NOMO-1 treated with DMSO at 0.1 percent for 48 hours (cell line): ENCODE data around the gene VPS8.
"Not testable (repeated sequence)": the region's sequence is repeated elsewhere in the genome, so short reads cannot be mapped to it uniquely, and the experiment has no call there.

Experiments
- DNase-seq: peaks from one replicate; lab custom pipeline; 2025; ENCODE audit not compliant: unreplicated experiment; lab: John Stamatoyannopoulos, UW

Gene VPS8

DNA sequence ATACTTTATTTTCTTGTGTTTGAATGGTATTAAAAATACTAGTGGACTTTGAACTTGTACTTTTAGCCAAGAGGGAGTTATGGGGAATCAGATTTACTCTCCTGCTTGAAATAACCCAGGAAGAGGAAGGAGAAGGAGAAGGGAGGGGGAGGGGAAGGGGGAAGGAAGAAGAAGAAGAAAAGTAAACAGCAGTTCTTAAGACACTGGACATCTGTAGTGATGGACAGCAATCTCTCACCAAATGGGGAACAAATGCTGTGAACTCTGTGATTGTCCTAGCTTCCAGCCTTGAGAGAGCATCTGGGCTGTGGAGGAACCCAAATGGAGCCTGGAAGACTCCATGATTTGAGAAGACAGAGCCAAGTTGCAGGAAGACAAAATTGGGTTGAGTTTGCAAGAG is 52.0 kb downstream of the VPS8 start:
- DNase-seq: no peak

DNA sequence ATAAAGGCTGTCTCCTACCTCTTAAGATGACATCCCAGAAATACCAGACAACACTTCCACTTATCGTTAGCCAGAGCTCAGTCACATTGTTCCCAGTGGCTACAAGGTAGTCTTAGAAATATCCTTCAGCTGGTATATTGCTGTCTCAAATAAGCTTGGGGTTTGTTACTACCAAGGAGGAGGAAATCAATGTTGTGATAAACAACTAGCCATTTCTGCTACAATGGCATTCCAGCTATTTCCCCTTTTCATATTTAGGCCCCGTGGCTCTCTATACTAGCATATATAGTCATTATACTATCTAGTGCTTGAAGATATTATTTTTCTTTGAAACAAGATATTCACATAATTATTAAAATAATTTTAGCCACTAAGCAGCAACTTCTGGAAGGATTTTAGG is 56.5 kb downstream of the VPS8 start:
- no peak for DNase-seq

- DNase-seq: no peak
Observed at GRCh38 chr3:184872200-184872599, 60.2 kb downstream of the VPS8 start.

- no peak for DNase-seq
Observed at GRCh38 chr3:184873141-184873540, 61.2 kb downstream of the VPS8 start.

GRCh38 chr3:184874709-184875644 is 63.0 kb downstream of the VPS8 start:
- DNase-seq: peak; percentile 61

- no peak for DNase-seq
Observed at GRCh38 chr3:184880276-184881019, 68.5 kb downstream of the VPS8 start.

GRCh38 chr3:184884359-184885017 is 72.5 kb downstream of the VPS8 start:
- peak; percentile 41 for DNase-seq

DNA sequence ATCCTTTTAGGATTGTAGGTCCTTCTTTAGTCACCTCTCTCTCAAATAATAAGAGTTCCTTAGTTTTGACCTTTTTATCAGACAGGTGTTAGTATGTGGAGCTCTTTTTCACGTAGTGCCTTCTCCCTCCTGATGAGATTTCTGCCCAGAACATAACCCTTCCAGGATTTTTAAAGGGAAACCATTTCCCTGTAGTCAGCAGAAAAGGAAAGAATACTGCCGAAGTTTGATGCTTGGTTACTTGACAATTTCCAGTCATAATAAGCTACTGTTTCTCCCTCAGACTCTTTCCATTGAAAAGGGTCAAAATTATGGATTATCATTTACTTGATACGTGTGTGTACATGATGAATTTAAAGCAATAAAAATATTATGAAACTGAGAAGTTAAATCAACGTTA is 73.1 kb downstream of the VPS8 start:
- DNase-seq: no peak

DNA sequence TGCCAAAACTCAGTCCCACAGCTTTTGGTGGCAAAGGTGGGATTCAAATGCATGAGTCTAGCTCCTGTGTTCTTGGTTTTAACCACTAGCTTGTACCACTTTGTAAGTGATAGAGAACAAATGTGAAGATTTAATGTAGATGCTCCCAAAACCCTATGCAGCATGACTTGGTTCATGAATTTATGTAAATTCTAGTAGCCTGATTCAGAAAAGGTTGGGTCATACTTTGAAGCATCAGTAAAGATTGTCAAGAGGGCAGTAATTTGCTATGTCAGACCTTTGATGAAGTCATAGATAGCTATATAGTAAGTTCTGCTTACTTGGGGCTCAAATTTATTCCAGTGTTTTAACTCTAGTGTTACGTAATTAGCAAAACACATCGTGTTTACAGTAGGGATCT is 75.6 kb downstream of the VPS8 start:
- no peak for DNase-seq

- no peak for DNase-seq
Observed at GRCh38 chr3:184889312-184889904, 77.4 kb downstream of the VPS8 start.

- no peak for DNase-seq
Observed at GRCh38 chr3:184894051-184894450, 82.1 kb downstream of the VPS8 start.

DNA sequence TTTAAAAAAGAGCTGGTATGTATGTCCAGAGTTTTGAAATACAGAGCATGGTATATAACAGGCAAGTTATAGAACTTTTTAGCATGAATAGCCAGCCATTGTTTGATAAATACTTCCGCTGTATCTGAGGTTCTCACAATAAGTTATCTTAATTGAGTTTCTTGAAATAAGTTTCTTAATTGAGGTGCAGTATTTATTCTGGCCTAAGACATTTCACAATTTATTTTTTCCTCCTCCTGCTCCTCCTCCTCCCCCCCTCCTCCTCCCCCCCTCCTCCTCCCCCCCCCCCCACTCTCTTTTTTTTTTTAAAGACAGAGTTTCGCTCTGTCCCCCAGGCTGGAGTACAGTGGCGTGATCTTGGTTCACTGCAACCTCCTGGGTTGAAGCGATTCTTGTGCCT is 83.4 kb downstream of the VPS8 start:
- DNase-seq: no peak

GRCh38 chr3:184896336-184896735 is 84.4 kb downstream of the VPS8 start:
- DNase-seq: no peak

- DNase-seq: no peak
Observed at GRCh38 chr3:184899953-184900595, 88.1 kb downstream of the VPS8 start.

- not testable (repeated sequence) for DNase-seq
Observed at GRCh38 chr3:184907031-184907430, 95.1 kb downstream of the VPS8 start.

DNA sequence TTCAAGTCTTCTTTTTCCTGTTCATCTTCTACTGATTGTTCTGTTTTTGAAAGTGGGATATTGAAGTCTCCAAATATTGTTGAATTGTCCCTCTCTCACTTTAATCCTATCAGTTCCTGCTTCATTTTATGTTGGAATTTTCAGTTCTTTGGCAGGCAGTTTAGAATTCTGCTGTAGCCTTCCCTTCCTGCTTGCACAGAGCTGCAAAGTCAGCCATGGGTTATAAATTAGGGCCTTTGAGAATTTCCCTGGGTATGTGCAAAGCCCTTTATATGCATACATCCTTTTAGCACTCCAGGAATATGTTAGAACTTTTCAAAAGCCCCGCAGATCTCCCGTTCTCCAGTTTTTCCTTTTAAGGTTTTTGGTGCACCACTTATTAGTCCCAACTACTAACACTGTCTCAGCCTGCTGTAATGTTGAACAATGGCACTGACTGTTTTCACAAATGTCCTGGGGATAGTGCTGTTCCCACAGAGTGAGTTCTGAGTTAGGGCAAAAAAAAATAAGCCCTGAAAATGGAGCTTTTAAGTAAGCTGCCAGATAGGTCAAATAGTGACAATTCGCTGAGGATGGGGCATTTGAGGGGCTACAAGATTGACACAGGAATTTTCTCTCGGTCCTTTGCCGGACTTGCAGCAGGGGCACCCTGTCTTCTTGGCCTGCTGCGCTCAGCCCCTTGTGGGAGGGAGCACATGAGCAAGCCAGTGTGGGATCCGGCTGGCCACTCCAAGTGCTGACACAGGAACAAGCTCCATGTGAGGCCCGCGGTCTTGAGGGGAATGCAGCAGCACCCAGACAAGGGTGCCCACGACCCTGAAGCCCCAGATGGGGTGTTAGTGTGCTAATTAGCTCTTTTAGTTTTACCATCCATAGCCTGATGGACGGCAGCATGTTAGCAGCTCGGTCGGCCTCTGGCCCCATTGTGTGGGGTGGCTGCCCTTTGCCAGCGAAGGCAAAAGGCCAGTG is 96.0 kb downstream of the VPS8 start:
- DNase-seq: no peak

GRCh38 chr3:184908859-184909258 is 96.9 kb downstream of the VPS8 start:
- DNase-seq: no peak

GRCh38 chr3:184910664-184911063 is 98.7 kb downstream of the VPS8 start:
- no peak for DNase-seq

DNA sequence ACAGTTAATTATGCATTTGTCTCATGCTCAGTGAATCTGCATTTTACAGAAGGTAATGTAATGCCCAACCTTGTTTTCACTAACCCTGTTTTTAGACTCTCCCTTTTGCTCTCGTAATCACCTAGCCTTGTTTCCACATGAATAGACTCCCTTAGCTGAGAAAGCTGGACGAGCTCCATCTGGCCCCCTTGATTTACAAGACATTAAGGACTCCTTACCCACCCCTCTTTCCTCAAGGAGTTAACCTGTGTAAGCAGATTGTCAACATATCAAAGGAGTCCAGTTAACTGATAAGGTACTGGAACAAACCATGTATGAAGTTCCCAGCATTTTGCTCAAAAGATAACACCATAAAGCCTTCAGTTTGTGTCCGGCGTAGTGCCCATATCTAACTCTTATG is 99.6 kb downstream of the VPS8 start:
- DNase-seq: no peak

GRCh38 chr3:184912163-184912562 is 100.2 kb downstream of the VPS8 start:
- no peak for DNase-seq
